Panc1 (cell line): ENCODE results near the gene SETD7. TPM values are rescaled to one million over a fixed set of nuclear protein-coding genes. Genes with fewer than 3 reads are reported as not detected.

Experiments used
- ATAC-seq: fragments of 200-7000 bp; cut with Tn5 transposase; 2 replicates; pipeline ENCODE4 v1.9.1; 2020; ENCODE audit warnings: mild to moderate bottlenecking, moderate library complexity
- BruUV-seq: library from RNA; stranded (reverse); fragments of 400-500 nt; replicated peaks from 2 replicates; lab custom pipeline; 2021; lab: Mats Ljungman, UMichigan
- CTCF ChIA-PET: fragments of 300-600 bp; sonication (Branson Sonifier 250); formaldehyde crosslinking; loops from one replicate; lab custom pipeline; 2022; ENCODE audit warnings: antibody characterized with exemption; lab: Charles Lee
- POLR2A ChIA-PET: fragments of 300-600 bp; sonication (Branson Sonifier 250); formaldehyde crosslinking; loops from one replicate; lab custom pipeline; 2022; ENCODE audit warnings: antibody characterized with exemption; lab: Charles Lee
- DNase-seq: peaks from one replicate; pipeline ENCODE4 v3.0.0-alpha.2; 2010; ENCODE audit warnings: low read depth, low spot score
- H3K27ac ChIP-seq: 2 replicates; pipeline ENCODE4 v1.5.1; 2011; ENCODE audit warnings: mild to moderate bottlenecking, low read length, inconsistent platforms
- H3K27me3 ChIP-seq: fragments of 200-500 bp; sonication (Bioruptor generic); 2 replicates; pipeline ENCODE4 v1.6.0; 2014; ENCODE audit warnings: low read length, inconsistent platforms; ENCODE audit not compliant: control insufficient read depth, insufficient read depth
- H3K36me3 ChIP-seq: fragments of 200-500 bp; sonication (Bioruptor generic); 2 replicates; pipeline ENCODE4 v1.5.1; 2014; ENCODE audit warnings: inconsistent platforms, mild to moderate bottlenecking, low read length, moderate library complexity; ENCODE audit not compliant: control insufficient read depth, insufficient read depth
- H3K4me1 ChIP-seq: 2 replicates; pipeline ENCODE4 v1.5.1; 2011; ENCODE audit warnings: inconsistent platforms, mild to moderate bottlenecking, low read length, moderate library complexity; ENCODE audit not compliant: control insufficient read depth, insufficient read depth
- H3K4me3 ChIP-seq, 2 experiments: 2 replicates each; pipeline ENCODE4 v1.5.1; 2011 to 2012; ENCODE audit warnings: low read depth in 2 of 2, low read length in 2 of 2, mild to moderate bottlenecking in 2 of 2, inconsistent platforms in 1 of 2, moderate library complexity in 1 of 2
- H3K9me3 ChIP-seq: fragments of 200-500 bp; sonication (Bioruptor generic); 2 replicates; pipeline ENCODE4 v1.5.1; 2014; ENCODE audit warnings: low read depth, mild to moderate bottlenecking, inconsistent platforms, low read length, moderate library complexity; ENCODE audit not compliant: control insufficient read depth, insufficient read depth
- CTCF ChIP-seq: fragments of 450-650 bp; IDR thresholded peaks from 2 replicates; pipeline ENCODE4 v1.5.1; 2017; ENCODE audit warnings: mild to moderate bottlenecking
- POLR2AphosphoS5 ChIP-seq: IDR thresholded peaks from 2 replicates; pipeline ENCODE4 v1.6.1; 2012; ENCODE audit warnings: mild to moderate bottlenecking, low read depth, low read length, moderate library complexity
- REST ChIP-seq, 2 experiments: IDR thresholded peaks; 2 replicates each; pipeline ENCODE4 v1.6.1; 2011 to 2012; ENCODE audit warnings: low read depth in 2 of 2, control low read depth in 1 of 2, low read length in 1 of 2, mild to moderate bottlenecking in 1 of 2, moderate library complexity in 1 of 2; ENCODE audit not compliant: insufficient read depth in 1 of 2
- SIN3A ChIP-seq: IDR thresholded peaks from 2 replicates; pipeline ENCODE4 v1.6.1; 2012; ENCODE audit warnings: low read depth, mild to moderate bottlenecking, low read length, moderate library complexity, borderline replicate concordance; ENCODE audit not compliant: insufficient read depth
- TCF7L2 ChIP-seq: IDR thresholded peaks from 2 replicates; pipeline ENCODE4 v1.6.1; 2011; ENCODE audit warnings: mild to moderate bottlenecking, low read depth, low read length, inconsistent platforms
- in situ Hi-C: cut with HindIII; loops from 2 replicates; pipeline ENCODE4 v1.10.0; 2016; ENCODE audit warnings: low sequenced_read_pairs, low pct_unique_long_range_greater_than_20kb
- intact Hi-C: fragments of 100-400 bp; cut with micrococcal nuclease; formaldehyde crosslinking; loops from one replicate; pipeline ENCODE4 v1.10.0; 2022; ENCODE audit not compliant: unreplicated experiment
- total RNA-seq: library from RNA; stranded (reverse); gene quantifications from one replicate; pipeline ENCODE4 v1.2.1, GENCODE V29; 2021; ENCODE audit not compliant: unreplicated experiment

Gene SETD7
- total RNA-seq, 1 experiment from 2014 or later, result 24.8 TPM

- Histone ChIP-seq H3K9me3 (no peaks in the 10 kb centered on the region), H3K4me3 (no peak overlapping the region), H3K27ac (no peak overlapping the region), H3K27me3 (no peaks in the 10 kb centered on the region), H3K4me1 (no peaks in the 10 kb centered on the region), H3K36me3 (no peaks in the 10 kb centered on the region)
- DNase-seq (no peak), ATAC-seq (no peak)
- intact Hi-C loops (no loop called here), in situ Hi-C loops (no loop called here)
- ChIA-PET POLR2A (interaction anchor here (0.6 kb wide), 1 partner anchor 13 kb away, joined by 3 read pairs; no protein-coding TSS in a partner anchor), CTCF (no interaction called here)
- BruUV-seq, result no TSS peak
- TF ChIP-seq CTCF (no peak), REST (IDR thresholded peaks at IDR 0.05; ENCODE audit: insufficient read depth in 1 of 2, low read depth in 2 of 2, low read length in 1 of 2) (no peak), POLR2AphosphoS5 (no peak), TCF7L2 (no peak), SIN3A (no peak)
Measured at GRCh38 chr4:139503622-139504166, 52.3 kb downstream of the SETD7 start.

GRCh38 chr4:139501927-139502899, 53.8 kb downstream of the SETD7 start:
- DNase-seq (no peak), ATAC-seq (no peak)
- ChIA-PET POLR2A (interaction anchor here (0.6 kb wide), 1 partner anchor 14 kb away, joined by 5 read pairs; no protein-coding TSS in a partner anchor), CTCF (interaction anchor here (0.7 kb wide), 1 partner anchor 506 kb away, joined by 8 read pairs; no protein-coding TSS in a partner anchor)
- no peak overlapping the region for H3K27ac ChIP-seq
- no peaks in the 10 kb centered on the region for H3K27me3 ChIP-seq
- no peaks in the 10 kb centered on the region for H3K36me3 ChIP-seq
- no TSS peak for BruUV-seq
- H3K4me3 ChIP-seq, result no peak overlapping the region
- TF ChIP-seq SIN3A, result no peak
- no peak for TF ChIP-seq TCF7L2
- no peak for TF ChIP-seq CTCF
- TF ChIP-seq REST (IDR thresholded peaks at IDR 0.05; ENCODE audit: insufficient read depth in 1 of 2, low read depth in 2 of 2, low read length in 1 of 2), result no peak
- TF ChIP-seq POLR2AphosphoS5, result no peak
- H3K4me1 ChIP-seq, result no peaks in the 10 kb centered on the region
- H3K9me3 ChIP-seq, result no peaks in the 10 kb centered on the region
- in situ Hi-C loops (no loop called here), intact Hi-C loops (no loop called here)
